ENCODE measurements around the gene MYORG. TPM values are rescaled to one million over a fixed set of nuclear protein-coding genes. Genes with fewer than 3 reads are reported as not detected.
A peak's percentile ranks its signal among the peaks of the same experiment; 100 is the strongest.

The MYORG gene
- total RNA-seq, 4 donors from 2014 or later: 7.8 to 27.2 (median 15.4) TPM

- 45% methylated on average over 2 of the region's 2 CpGs for WGBS
- Histone ChIP-seq H3K4me1 (peaks cover 0 to under 1% (median 0%) of the 10 kb centered on the region in 4 donors), H3K27me3 (no peaks in the 10 kb centered on the region), H3K27ac (replicated peaks in 1 of 4) (no peak overlapping the region), H3K4me3 (no peak overlapping the region), H3K36me3 (no peaks in the 10 kb centered on the region), H3K9me3 (no peaks in the 10 kb centered on the region)
- DNase-seq (ENCODE audit: extremely low spot score): no peak
- TF ChIP-seq POLR2AphosphoS5 (IDR thresholded peaks at IDR 0.05): no peak
- no peak for TF ChIP-seq POLR2A (IDR thresholded peaks at IDR 0.05; ENCODE audit: low read depth)
- no peak for TF ChIP-seq CTCF (IDR thresholded peaks at IDR 0.05)
- TF ChIP-seq EP300 (IDR thresholded peaks at IDR 0.05): no peak
- intact Hi-C loops (cut with DNase I): loop anchor here (10.0 kb wide), 1 partner anchor 148 kb away; the partner anchor contains the start of gene UBAP1
Measured at GRCh38 chr9:34322899-34323591, 53.7 kb downstream of the MYORG start.

- H3K27ac ChIP-seq (replicated peaks in 1 of 4): no peak overlapping the region
- WGBS: 87% methylated on average over 7 of the region's 7 CpGs
- H3K4me3 ChIP-seq: no peak overlapping the region
- H3K9me3 ChIP-seq: no peaks in the 10 kb centered on the region
- TF ChIP-seq CTCF (IDR thresholded peaks at IDR 0.05): no peak
- no peak for TF ChIP-seq POLR2A (IDR thresholded peaks at IDR 0.05; ENCODE audit: low read depth)
- no peak for TF ChIP-seq POLR2AphosphoS5 (IDR thresholded peaks at IDR 0.05)
- no peak for TF ChIP-seq EP300 (IDR thresholded peaks at IDR 0.05)
- DNase-seq (ENCODE audit: extremely low spot score): no peak
- intact Hi-C loops (cut with DNase I): loop anchor here (10.0 kb wide), 1 partner anchor 147 kb away; the partner anchor contains the start of gene UBAP1
- no peaks in the 10 kb centered on the region for H3K36me3 ChIP-seq
- H3K27me3 ChIP-seq: no peaks in the 10 kb centered on the region
- H3K4me1 ChIP-seq: no peaks in the 10 kb centered on the region
Measured at GRCh38 chr9:34321451-34321850, 55.2 kb downstream of the MYORG start.

GRCh38 chr9:34318163-34318790 lies 58.4 kb downstream of the MYORG start:
- 92% methylated on average over 10 of the region's 44 CpGs for WGBS
- H3K36me3 ChIP-seq: no peaks in the 10 kb centered on the region

GRCh38 chr9:34317436-34317835 lies 59.3 kb downstream of the MYORG start:
- no peaks in the 10 kb centered on the region for H3K4me1 ChIP-seq
- H3K9me3 ChIP-seq: no peaks in the 10 kb centered on the region
- TF ChIP-seq POLR2AphosphoS5 (IDR thresholded peaks at IDR 0.05) (no peak), CTCF (IDR thresholded peaks at IDR 0.05) (no peak), EP300 (IDR thresholded peaks at IDR 0.05) (no peak), POLR2A (IDR thresholded peaks at IDR 0.05; ENCODE audit: low read depth) (no peak)
- no peaks in the 10 kb centered on the region for H3K36me3 ChIP-seq
- H3K27me3 ChIP-seq: no peaks in the 10 kb centered on the region
- WGBS: 89% methylated on average over 2 of the region's 2 CpGs
- no peak overlapping the region for H3K27ac ChIP-seq (replicated peaks in 1 of 4)
- H3K4me3 ChIP-seq: no peak overlapping the region
- DNase-seq (ENCODE audit: extremely low spot score): peak; percentile 24
- intact Hi-C loops (cut with DNase I): no loop called here

More at GRCh38 chr9:34318163-34318790, 58.4 kb downstream of the MYORG start:
- H3K27ac ChIP-seq (replicated peaks in 1 of 4): no peak overlapping the region
- H3K4me3 ChIP-seq: no peak overlapping the region
- no peak for TF ChIP-seq CTCF (IDR thresholded peaks at IDR 0.05)
- no peak for TF ChIP-seq EP300 (IDR thresholded peaks at IDR 0.05)
- no peak for TF ChIP-seq POLR2AphosphoS5 (IDR thresholded peaks at IDR 0.05)
- TF ChIP-seq POLR2A (IDR thresholded peaks at IDR 0.05; ENCODE audit: low read depth): no peak
- H3K4me1 ChIP-seq: no peaks in the 10 kb centered on the region
- H3K27me3 ChIP-seq: no peaks in the 10 kb centered on the region
- H3K9me3 ChIP-seq: no peaks in the 10 kb centered on the region
- DNase-seq (ENCODE audit: extremely low spot score): peak; percentile 31
- intact Hi-C loops (cut with DNase I): no loop called here

Small RNA genes lying within 50 kb of the gene (small RNA-seq; reads per million reads assigned to genes)
- 0 reads per million in 3 donors for gene RF00019

Other genes starting within 250 kb of the MYORG start
- 10 to 100 TPM; 54.0 to 84.3 (median 72.6) TPM for gene UBAP1, start 197.9 kb downstream of the MYORG start, total RNA-seq
- gene KIF24, start 47.6 kb downstream of the MYORG start, total RNA-seq: 1 to 10 TPM in 1 of 4 donors, under 1 TPM in 3; 0.42 to 1.5 (median 0.62) TPM
- gene NUDT2, start 47.3 kb downstream of the MYORG start, total RNA-seq: 10 to 100 TPM; 15.0 to 45.3 (median 23.0) TPM
- gene FAM219A, start 81.7 kb upstream of the MYORG start, total RNA-seq: 10 to 100 TPM; 12.6 to 19.2 (median 17.0) TPM
- gene DNAI1, start 81.9 kb upstream of the MYORG start, total RNA-seq: not detected
- gene ENHO, start 146.1 kb upstream of the MYORG start, total RNA-seq: 1 to 10 TPM in 2 of 4 donors, under 1 TPM in 1, not detected in 1; 0.50 to 2.0 (median 1.1) TPM
- gene CNTFR, start 212.8 kb upstream of the MYORG start, total RNA-seq: 1 to 10 TPM; 1.2 to 3.8 (median 2.7) TPM
- gene RPP25L, start 235.2 kb upstream of the MYORG start, total RNA-seq: 10 to 100 TPM; 11.6 to 26.7 (median 20.2) TPM
- 100 to 1,000 TPM; 104 to 129 (median 113) TPM for gene DCTN3, start 243.6 kb upstream of the MYORG start, total RNA-seq